OCI-LY7 (cell line): Measurements from ENCODE around the gene ABL2. TPM values are rescaled to one million over a fixed set of nuclear protein-coding genes. Genes with fewer than 3 reads are reported as not detected.
A peak's percentile ranks its signal among the peaks of the same experiment; 100 is the strongest.

Experiments
- BruUV-seq: library from RNA; stranded (reverse); fragments of 400-500 nt; replicated peaks from 2 replicates; lab custom pipeline; 2021; lab: Mats Ljungman, UMichigan
- CTCF ChIA-PET: fragments of 300-600 bp; sonication (Branson Sonifier 250); formaldehyde crosslinking; loops from one replicate; lab custom pipeline; 2022; ENCODE audit warnings: antibody characterized with exemption; ENCODE audit not compliant: unreplicated experiment; lab: Charles Lee
- POLR2A ChIA-PET: fragments of 300-600 bp; sonication (Branson Sonifier 250); formaldehyde crosslinking; loops from one replicate; lab custom pipeline; 2022; ENCODE audit warnings: antibody characterized with exemption; lab: Charles Lee
- DNase-seq: peaks from one replicate; pipeline ENCODE4 v3.0.0-alpha.2; 2015; ENCODE audit warnings: low spot score
- H2AFZ ChIP-seq: fragments of 200-600 bp; sonication (generic), shearing (Covaris generic); 2 replicates; pipeline ENCODE4 v1.6.1; 2014; ENCODE audit warnings: mild to moderate bottlenecking, antibody characterized with exemption, low read length, moderate library complexity
- H3K27ac ChIP-seq: fragments of 200-600 bp; sonication (generic); 2 replicates; pipeline ENCODE4 v1.5.1; 2014; ENCODE audit warnings: mixed run types, low read depth, mild to moderate bottlenecking, moderate library complexity, low read length, inconsistent platforms; ENCODE audit not compliant: poor library complexity, severe bottlenecking
- H3K36me3 ChIP-seq: fragments of 200-600 bp; sonication (generic); 2 replicates; pipeline ENCODE4 v1.6.1; 2014; ENCODE audit warnings: mild to moderate bottlenecking, antibody characterized with exemption, low read length, moderate library complexity, mixed read lengths; ENCODE audit not compliant: insufficient read depth
- H3K4me1 ChIP-seq: fragments of 200-600 bp; sonication (generic); 2 replicates; pipeline ENCODE4 v1.5.1; 2014; ENCODE audit warnings: mild to moderate bottlenecking, low read length; ENCODE audit not compliant: insufficient read depth, poor library complexity, severe bottlenecking
- H3K4me2 ChIP-seq: fragments of 200-600 bp; sonication (generic); 2 replicates; pipeline ENCODE4 v1.6.1; 2014; ENCODE audit warnings: mild to moderate bottlenecking, low read length
- H3K4me3 ChIP-seq: fragments of 200-600 bp; sonication (generic); 2 replicates; pipeline ENCODE4 v1.5.1; 2014; ENCODE audit warnings: mild to moderate bottlenecking, low read depth, low read length; ENCODE audit not compliant: poor library complexity, severe bottlenecking
- H3K79me2 ChIP-seq: fragments of 200-600 bp; sonication (generic); 2 replicates; pipeline ENCODE4 v1.6.1; 2016; ENCODE audit warnings: low read depth, mild to moderate bottlenecking, low read length, moderate library complexity, mixed read lengths; ENCODE audit not compliant: insufficient read depth
- H3K9me2 ChIP-seq: fragments of 200-600 bp; sonication (generic); 2 replicates; pipeline ENCODE4 v1.6.1; 2016; ENCODE audit warnings: mild to moderate bottlenecking, low read length, mixed read lengths; ENCODE audit not compliant: insufficient read depth
- H3K9me3 ChIP-seq: fragments of 200-600 bp; sonication (generic); 2 replicates; pipeline ENCODE4 v1.6.1; 2014; ENCODE audit warnings: mild to moderate bottlenecking, mixed run types, low read length, mixed read lengths
- H4K20me1 ChIP-seq: fragments of 200-600 bp; sonication (generic); 2 replicates; pipeline ENCODE4 v1.6.1; 2014; ENCODE audit warnings: mild to moderate bottlenecking, antibody characterized with exemption, low read length, moderate library complexity, mixed read lengths; ENCODE audit not compliant: insufficient read depth
- EZH2phosphoT487 ChIP-seq: fragments of 200-600 bp; sonication (generic); IDR thresholded peaks from 2 replicates; pipeline ENCODE4 v1.6.1; 2018; ENCODE audit warnings: low read depth, borderline replicate concordance, mild to moderate bottlenecking, mixed run types, antibody characterized with exemption, low read length, moderate library complexity, mixed read lengths
- intact Hi-C: fragments of 100-400 bp; cut with micrococcal nuclease; formaldehyde crosslinking; loops from one replicate; pipeline ENCODE4 v1.10.0; 2022; ENCODE audit not compliant: unreplicated experiment
- total RNA-seq, 2 experiments: library from RNA; depleted of rRNA in 1 of 2; stranded (reverse); fragments of >200 nt in 1 of 2; shearing (Covaris generic) in 1 of 2; gene quantifications; 2 replicates each; pipeline ENCODE4 v1.2.3, GENCODE V29; 2014 to 2022
- TF ChIP-seq, protein P1 (sequence below): fragments of 200-600 bp; sonication (generic); conservative IDR thresholded peaks from 2 replicates; pipeline ENCODE4 v1.5.1; 2014; ENCODE audit warnings: mild to moderate bottlenecking, antibody characterized with exemption, low read length, moderate library complexity, mixed read lengths

Gene ABL2
- total RNA-seq, 2 experiments from 2014 or later, result 7.3 to 14.9 TPM

DNA sequence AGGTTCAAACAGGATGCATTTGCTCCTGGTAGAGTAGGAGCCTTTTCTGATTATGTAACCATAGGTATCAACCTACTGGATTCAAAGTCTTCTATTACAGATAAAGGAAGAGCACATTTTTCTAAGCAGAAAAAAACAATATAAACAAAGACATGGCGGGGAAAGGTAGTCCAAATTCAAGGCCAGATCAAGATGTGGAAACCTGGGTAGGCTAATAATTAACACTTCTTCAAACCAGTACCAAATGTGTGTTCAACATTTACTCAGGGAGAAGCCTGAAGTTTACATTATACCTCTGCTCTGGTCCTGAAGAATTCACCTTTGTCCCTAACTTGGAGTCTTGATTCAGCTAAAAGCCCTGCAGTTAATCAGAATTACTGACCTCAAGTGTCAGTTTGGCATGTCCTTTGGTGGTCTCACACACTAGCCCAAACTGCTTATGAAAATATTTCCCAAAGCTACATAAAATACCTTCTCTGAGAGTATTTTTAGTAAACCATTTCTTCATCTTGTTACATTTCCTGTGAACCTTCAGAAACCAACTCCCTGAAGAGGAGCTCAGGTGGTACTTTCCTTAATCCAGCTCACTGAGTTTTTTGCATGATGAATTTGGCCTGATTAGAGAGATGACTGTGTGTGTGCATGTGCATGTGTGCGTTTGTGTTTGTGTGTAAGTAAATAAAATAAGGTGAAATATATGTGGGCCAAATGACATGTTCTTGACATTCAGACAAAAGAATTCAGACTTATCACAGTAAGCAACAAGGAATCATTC lies 77.4 kb downstream of the ABL2 start:
- Histone ChIP-seq H3K9me2 (no peaks in the 10 kb centered on the region), H3K27ac (peak overlapping the region; percentile 23), H3K4me3 (peak overlapping the region; percentile 13), H3K9me3 (no peaks in the 10 kb centered on the region; the same call in 1 of the 2 replicates), H3K4me2 (peak overlapping the region; percentile 58), H3K36me3 (peaks cover 9% of the 10 kb centered on the region; the same call in 1 of the 2 replicates), H4K20me1 (no peaks in the 10 kb centered on the region), H3K4me1 (peaks cover 23% of the 10 kb centered on the region), H2AFZ (no peak overlapping the region), H3K79me2 (peaks cover 8% of the 10 kb centered on the region; the same call in 1 of the 2 replicates)
- BruUV-seq, result no TSS peak
- TF ChIP-seq, protein P1, sequence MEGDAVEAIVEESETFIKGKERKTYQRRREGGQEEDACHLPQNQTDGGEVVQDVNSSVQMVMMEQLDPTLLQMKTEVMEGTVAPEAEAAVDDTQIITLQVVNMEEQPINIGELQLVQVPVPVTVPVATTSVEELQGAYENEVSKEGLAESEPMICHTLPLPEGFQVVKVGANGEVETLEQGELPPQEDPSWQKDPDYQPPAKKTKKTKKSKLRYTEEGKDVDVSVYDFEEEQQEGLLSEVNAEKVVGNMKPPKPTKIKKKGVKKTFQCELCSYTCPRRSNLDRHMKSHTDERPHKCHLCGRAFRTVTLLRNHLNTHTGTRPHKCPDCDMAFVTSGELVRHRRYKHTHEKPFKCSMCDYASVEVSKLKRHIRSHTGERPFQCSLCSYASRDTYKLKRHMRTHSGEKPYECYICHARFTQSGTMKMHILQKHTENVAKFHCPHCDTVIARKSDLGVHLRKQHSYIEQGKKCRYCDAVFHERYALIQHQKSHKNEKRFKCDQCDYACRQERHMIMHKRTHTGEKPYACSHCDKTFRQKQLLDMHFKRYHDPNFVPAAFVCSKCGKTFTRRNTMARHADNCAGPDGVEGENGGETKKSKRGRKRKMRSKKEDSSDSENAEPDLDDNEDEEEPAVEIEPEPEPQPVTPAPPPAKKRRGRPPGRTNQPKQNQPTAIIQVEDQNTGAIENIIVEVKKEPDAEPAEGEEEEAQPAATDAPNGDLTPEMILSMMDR, result no peak
- no peak for TF ChIP-seq EZH2phosphoT487
- peak; percentile 38 for DNase-seq
- POLR2A ChIA-PET, result interaction anchor here (0.6 to 0.8 kb wide), 3 partner anchors 10 to 619 kb away, joined by 3 to 5 read pairs (median 4); no protein-coding TSS in a partner anchor
- intact Hi-C loops, result no loop called here
- CTCF ChIA-PET, result no interaction called here

DNA sequence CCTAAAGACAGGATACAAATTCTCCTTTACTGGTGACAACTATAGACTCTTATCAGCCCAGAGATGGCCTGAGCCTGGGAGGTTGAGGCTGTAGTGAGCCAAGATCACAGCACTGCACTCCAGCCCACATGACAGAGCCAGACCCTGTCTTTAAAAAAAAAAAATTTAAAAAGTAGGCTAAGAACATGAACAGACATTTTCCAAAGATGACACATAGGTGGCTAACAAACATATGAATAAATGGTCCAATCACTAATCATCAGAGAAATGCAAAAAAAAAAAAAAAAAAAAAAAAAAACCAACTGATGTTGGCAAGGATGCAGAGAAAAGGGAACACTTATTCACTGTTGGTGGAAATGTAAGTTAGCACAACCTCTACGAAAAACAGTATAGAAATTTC lies 82.6 kb downstream of the ABL2 start:
- Histone ChIP-seq H2AFZ (no peak overlapping the region), H3K4me3 (no peak overlapping the region), H3K79me2 (peaks cover 7% of the 10 kb centered on the region; the same call in 1 of the 2 replicates), H4K20me1 (no peaks in the 10 kb centered on the region), H3K9me3 (no peaks in the 10 kb centered on the region; the same call in 1 of the 2 replicates), H3K27ac (no peak overlapping the region), H3K9me2 (no peaks in the 10 kb centered on the region), H3K4me1 (peaks cover 12% of the 10 kb centered on the region), H3K4me2 (no peak overlapping the region), H3K36me3 (peaks cover 13% of the 10 kb centered on the region; the same call in 1 of the 2 replicates)
- CTCF ChIA-PET, result no interaction called here
- no TSS peak for BruUV-seq
- intact Hi-C loops, result no loop called here
- no peak for DNase-seq
- POLR2A ChIA-PET, result no interaction called here
- TF ChIP-seq, protein P1, result no peak
- TF ChIP-seq EZH2phosphoT487, result no peak

DNA sequence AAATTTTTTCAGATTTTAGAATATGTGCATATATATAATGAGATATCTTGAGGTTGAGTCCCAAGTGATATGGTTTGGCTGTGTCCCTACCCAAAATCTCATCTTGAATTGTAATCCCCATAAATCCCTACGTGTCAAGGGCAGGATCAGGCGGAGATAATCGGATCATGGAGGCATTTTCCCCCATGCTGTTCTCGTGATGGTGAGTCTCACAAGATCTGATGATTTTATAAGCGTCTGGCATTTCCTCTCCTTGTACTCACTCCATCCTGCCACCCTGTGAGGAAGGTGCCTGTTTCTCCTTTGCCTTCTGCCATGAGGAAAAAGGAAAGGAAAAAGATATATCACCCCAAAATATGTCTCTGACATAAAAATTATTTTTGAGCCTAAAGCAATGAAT lies 83.0 kb downstream of the ABL2 start:
- CTCF ChIA-PET, result no interaction called here
- Histone ChIP-seq H3K9me3 (no peaks in the 10 kb centered on the region; the same call in 1 of the 2 replicates), H3K27ac (no peak overlapping the region), H3K79me2 (peaks cover 4% of the 10 kb centered on the region; the same call in 1 of the 2 replicates), H4K20me1 (no peaks in the 10 kb centered on the region), H2AFZ (no peak overlapping the region), H3K4me3 (no peak overlapping the region), H3K9me2 (no peaks in the 10 kb centered on the region), H3K36me3 (peaks cover 13% of the 10 kb centered on the region; the same call in 1 of the 2 replicates), H3K4me2 (no peak overlapping the region), H3K4me1 (peaks cover 8% of the 10 kb centered on the region)
- POLR2A ChIA-PET, result no interaction called here
- intact Hi-C loops, result no loop called here
- TF ChIP-seq, protein P1, result no peak
- no peak for TF ChIP-seq EZH2phosphoT487
- no peak for DNase-seq
- BruUV-seq, result no TSS peak
